ENCODE data around the gene GAS2L3.

DNA sequence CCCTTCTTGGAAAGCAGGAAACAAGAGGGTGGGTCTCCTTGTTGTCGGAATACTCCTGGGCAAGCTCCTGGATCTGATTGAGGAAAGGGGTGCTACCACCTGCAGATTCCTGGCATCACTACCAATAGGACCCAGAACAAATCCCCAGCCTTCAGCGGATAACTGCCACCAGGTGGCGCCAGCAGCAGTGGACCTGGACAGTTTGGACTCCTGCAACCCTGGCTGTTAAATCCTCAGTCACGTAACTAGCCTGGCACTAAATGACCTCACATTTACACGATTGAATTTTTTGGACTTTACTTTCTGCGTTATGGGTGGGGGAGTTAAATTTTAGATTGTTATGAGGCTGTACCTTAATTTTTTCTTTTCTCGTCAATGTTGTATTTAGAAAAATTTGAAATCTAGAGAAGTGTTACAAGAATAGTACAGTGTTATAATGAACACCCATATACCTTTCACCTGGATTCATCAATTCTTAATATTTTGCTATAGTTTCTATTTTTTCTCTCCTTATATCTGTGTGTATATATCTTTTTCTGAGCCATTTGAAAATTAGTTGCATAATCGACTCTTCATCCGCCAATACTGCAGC, 95.6 kb downstream of the GAS2L3 start:
- TF ChIP-seq POLR2A (IDR thresholded peaks at IDR 0.05), result no peak
- no peak for TF ChIP-seq POLR2AphosphoS5 (IDR thresholded peaks at IDR 0.05)

All from transverse colon (tissue), 3 donors.